SKM-1 (cell line): ENCODE measurements around the gene LAMC2.

ENCODE experiments used
- DNase-seq: peaks from one replicate; lab custom pipeline; 2025; ENCODE audit not compliant: unreplicated experiment; lab: John Stamatoyannopoulos, UW

Gene LAMC2

GRCh38 chr1:183168308-183168707, 17.8 kb upstream of the LAMC2 start:
- DNase-seq, result no peak

GRCh38 chr1:183173828-183174227, 12.2 kb upstream of the LAMC2 start:
- DNase-seq, result no peak

GRCh38 chr1:183175631-183176030, 10.4 kb upstream of the LAMC2 start:
- DNase-seq, result no peak

- no peak for DNase-seq
Measured at GRCh38 chr1:183178545-183178944, 7.5 kb upstream of the LAMC2 start.

- DNase-seq, result no peak
Measured at GRCh38 chr1:183179033-183179432, 7.0 kb upstream of the LAMC2 start.

- no peak for DNase-seq
Measured at GRCh38 chr1:183180218-183180617, 5.8 kb upstream of the LAMC2 start.

- DNase-seq, result no peak
Measured at GRCh38 chr1:183180634-183181056, 5.4 kb upstream of the LAMC2 start.

GRCh38 chr1:183186841-183187240, 777 bp downstream of the LAMC2 start:
- DNase-seq, result no peak

- DNase-seq, result no peak
Measured at GRCh38 chr1:183188240-183188639, 2.2 kb downstream of the LAMC2 start.

- DNase-seq, result no peak
Measured at GRCh38 chr1:183191833-183192232, 5.8 kb downstream of the LAMC2 start.

- no peak for DNase-seq
Measured at GRCh38 chr1:183193963-183194525, 8.0 kb downstream of the LAMC2 start.

GRCh38 chr1:183194527-183195141, 8.6 kb downstream of the LAMC2 start:
- no peak for DNase-seq

GRCh38 chr1:183195142-183195574, 9.1 kb downstream of the LAMC2 start:
- DNase-seq, result no peak

- DNase-seq, result no peak
Measured at GRCh38 chr1:183197762-183198161, 11.7 kb downstream of the LAMC2 start.

- no peak for DNase-seq
Measured at GRCh38 chr1:183198463-183198862, 12.4 kb downstream of the LAMC2 start.

- no peak for DNase-seq
Measured at GRCh38 chr1:183199304-183199703, 13.2 kb downstream of the LAMC2 start.

- no peak for DNase-seq
Measured at GRCh38 chr1:183200451-183200850, 14.4 kb downstream of the LAMC2 start.

- DNase-seq, result no peak
Measured at GRCh38 chr1:183203094-183203493, 17.0 kb downstream of the LAMC2 start.

- DNase-seq, result no peak
Measured at GRCh38 chr1:183205196-183205781, 19.2 kb downstream of the LAMC2 start.

GRCh38 chr1:183206538-183207122, 20.6 kb downstream of the LAMC2 start:
- no peak for DNase-seq

- no peak for DNase-seq
Measured at GRCh38 chr1:183209533-183210158, 23.6 kb downstream of the LAMC2 start.

GRCh38 chr1:183210681-183211080, 24.6 kb downstream of the LAMC2 start:
- DNase-seq, result no peak
